Activated naive CD4-positive, alpha-beta T cell treated with anti-CD3 and anti-CD28 coated beads, Interleukin-2, amount 50 U/mL, for 72 hours (primary cell): ENCODE data around the gene CLPTM1. TPM values are rescaled to one million over a fixed set of nuclear protein-coding genes. Genes with fewer than 3 reads are reported as not detected.
"Not testable (repeated sequence)": the region's sequence is repeated elsewhere in the genome, so short reads cannot be mapped to it uniquely, and the experiment has no call there.

Experiments used
- ATAC-seq, 2 donors: fragments of 150-1000 bp; cut with Tn5 transposase; 2 replicates each; pipeline ENCODE4 v1.10.0; 2021; ENCODE audit warnings: mild to moderate bottlenecking in 2 of 2, moderate library complexity in 2 of 2
- DNase-seq, 2 donors: peaks; one replicate each; pipeline ENCODE4 v3.0.0; 2021 to 2022; ENCODE audit warnings: low spot score in 2 of 2
- H3K27ac Mint-ChIP-seq, 2 donors: one replicate each; pipeline ENCODE4 v1.8.0; 2022; ENCODE audit warnings: mild to moderate bottlenecking in 2 of 2, mixed read lengths in 2 of 2
- H3K36me3 Mint-ChIP-seq, 2 donors: one replicate each; pipeline ENCODE4 v1.8.0; 2022; ENCODE audit warnings: mixed read lengths in 2 of 2
- H3K9me3 Mint-ChIP-seq, 2 donors: one replicate each; pipeline ENCODE4 v1.8.0; 2022; ENCODE audit warnings: mixed read lengths in 2 of 2
- total RNA-seq, 2 donors: library from RNA; stranded (reverse); gene quantifications; one replicate each; pipeline ENCODE4 v1.2.3, GENCODE V29; 2022

Gene CLPTM1
- total RNA-seq, 2 donors from 2014 or later = 54.0 to 58.5 TPM

DNA sequence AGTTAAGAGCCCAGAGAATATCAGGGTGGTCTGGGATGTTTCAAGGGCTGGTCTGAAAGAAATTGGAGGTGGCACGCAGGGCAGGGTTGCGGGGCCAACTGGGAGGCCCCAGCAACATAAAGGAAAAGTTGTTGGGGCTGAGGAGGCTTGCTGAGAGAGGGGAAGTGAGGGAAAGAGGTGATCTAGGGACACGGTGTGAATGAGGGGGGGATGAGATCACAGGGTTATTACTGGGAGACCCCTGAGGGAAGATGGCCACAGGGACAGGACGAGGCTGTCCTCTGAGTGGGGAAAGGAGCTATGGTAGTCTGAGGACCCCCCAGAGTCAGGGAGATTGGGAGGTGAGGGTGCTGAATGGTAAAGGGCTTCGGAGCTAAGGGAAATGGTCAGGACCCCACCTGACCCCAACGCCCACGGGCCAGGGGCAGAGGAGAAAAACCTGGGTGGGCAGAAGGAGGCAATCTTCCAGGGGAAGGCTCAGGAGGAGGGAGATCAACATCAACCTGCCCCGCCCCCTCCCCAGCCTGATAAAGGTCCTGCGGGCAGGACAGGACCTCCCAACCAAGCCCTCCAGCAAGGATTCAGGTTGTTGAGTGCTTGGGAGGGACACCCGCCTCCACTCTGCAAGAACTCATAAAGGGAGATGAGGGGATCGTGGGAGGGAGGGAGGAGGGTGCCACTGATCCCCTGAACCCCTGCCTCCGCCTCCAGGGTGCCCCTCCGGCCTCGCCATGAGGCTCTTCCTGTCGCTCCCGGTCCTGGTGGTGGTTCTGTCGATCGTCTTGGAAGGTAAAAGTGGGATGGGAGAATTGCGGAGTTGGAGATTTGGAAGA lies 28.7 kb upstream of the CLPTM1 start:
- ATAC-seq = peak in 1 of 2 donors; percentile 22
- H3K27ac Mint-ChIP-seq = peak overlapping the region in 1 of 2 donors; percentile 29

DNA sequence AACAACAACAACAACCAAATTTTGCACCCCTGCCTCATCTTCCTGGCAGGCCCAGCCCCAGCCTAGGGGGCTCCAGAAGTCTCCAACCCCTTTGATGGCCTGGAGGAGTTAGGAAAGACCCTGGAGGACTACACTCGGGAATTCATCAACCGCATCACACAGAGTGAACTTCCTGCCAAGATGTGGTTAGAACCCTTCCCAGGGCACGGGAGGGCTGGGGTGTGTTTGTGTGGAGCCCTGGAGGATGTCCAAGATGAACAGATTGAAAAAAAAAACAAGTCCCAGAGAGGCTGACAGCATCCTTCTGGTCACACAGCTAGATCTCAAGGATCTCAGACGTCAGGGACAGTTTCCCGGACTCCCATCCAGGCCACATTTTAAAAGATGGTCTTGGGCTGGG lies 27.4 kb upstream of the CLPTM1 start:
- Mint-ChIP-seq H3K9me3 (no peaks in the 10 kb centered on the region), H3K36me3 (no peaks in the 10 kb centered on the region), H3K27ac (no peak overlapping the region)
- ATAC-seq = no peak
- no peak for DNase-seq

More for the DNA sequence above, 28.7 kb upstream of the CLPTM1 start:
- not testable (repeated sequence) for H3K36me3 Mint-ChIP-seq, H3K9me3 Mint-ChIP-seq, DNase-seq

DNA sequence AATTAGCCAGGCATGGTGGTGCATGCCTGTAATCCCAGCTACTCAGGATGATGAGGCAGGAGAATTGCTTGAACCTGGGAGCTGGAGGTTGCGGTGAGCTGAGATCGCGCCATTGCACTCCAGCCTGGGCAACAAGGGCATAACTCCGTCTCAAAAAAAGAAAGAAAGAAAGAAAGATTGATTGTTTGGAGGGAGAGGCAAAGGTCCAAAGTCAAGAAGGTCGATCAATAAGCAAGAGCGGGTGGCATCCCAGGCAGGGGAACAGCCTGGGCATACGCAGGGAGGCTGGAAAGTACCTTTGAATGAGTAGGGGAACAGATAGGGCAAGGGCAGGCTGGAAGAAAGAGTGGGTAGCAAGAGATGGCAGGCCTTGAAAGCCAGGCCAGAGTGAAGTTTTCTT lies 25.1 kb upstream of the CLPTM1 start:
- no peak for ATAC-seq

DNA sequence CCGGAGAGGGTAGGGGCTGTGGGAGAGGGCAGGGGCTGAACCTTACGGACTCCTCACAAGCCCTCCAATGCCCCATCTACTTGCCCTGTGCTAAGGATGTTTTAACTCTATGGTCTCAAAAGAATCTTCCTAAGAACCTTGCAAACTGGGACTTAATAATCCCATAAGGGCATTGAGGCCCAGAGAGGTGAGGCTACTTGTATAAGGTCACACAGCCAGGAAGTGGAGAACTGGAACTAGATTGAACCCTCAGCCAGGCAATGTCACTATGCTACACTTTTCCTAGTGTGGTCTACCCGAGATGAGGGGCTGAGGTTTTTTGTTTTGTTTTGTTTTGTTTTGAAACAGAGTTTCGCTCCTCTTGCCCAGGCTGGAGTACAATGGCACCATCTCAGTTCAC lies 23.6 kb upstream of the CLPTM1 start:
- Mint-ChIP-seq H3K9me3 (no peaks in the 10 kb centered on the region), H3K27ac (no peak overlapping the region), H3K36me3 (no peaks in the 10 kb centered on the region)
- ATAC-seq (no peak), DNase-seq (no peak)

More for the DNA sequence above, 25.1 kb upstream of the CLPTM1 start:
- Mint-ChIP-seq H3K9me3 (no peaks in the 10 kb centered on the region), H3K36me3 (no peaks in the 10 kb centered on the region), H3K27ac (no peak overlapping the region)
- no peak for DNase-seq

DNA sequence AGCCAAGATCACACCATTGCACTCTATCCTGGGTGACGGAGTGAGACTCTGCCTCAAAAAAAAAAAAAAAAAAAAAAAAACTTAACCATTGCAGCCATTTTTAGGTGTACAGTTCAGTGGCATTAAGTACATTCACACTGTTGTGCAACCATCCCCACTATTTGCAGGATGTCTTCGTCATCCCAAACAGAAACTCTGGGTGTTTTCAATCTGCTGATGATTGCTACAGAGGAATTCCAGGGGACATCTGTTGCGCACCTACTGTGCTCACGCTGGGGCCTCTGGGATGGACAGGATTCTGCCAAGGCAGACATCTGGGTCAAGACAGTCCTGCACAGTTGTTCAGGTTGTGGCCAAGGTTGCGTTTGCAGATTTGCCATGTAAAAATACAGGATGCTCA lies 15.5 kb upstream of the CLPTM1 start:
- H3K27ac Mint-ChIP-seq = no peak overlapping the region
- ATAC-seq = no peak
- H3K36me3 Mint-ChIP-seq = no peaks in the 10 kb centered on the region
- DNase-seq = no peak
- H3K9me3 Mint-ChIP-seq = no peaks in the 10 kb centered on the region

GRCh38 chr19:44942067-44942571 lies 13.1 kb upstream of the CLPTM1 start, which contains the start of gene APOC4:
Gene APOC4 (plus strand): TSS chr19:44942237. CDS start chr19:44942278, 41 bp downstream.
- ATAC-seq = no peak

GRCh38 chr19:44943801-44944249 lies 11.4 kb upstream of the CLPTM1 start:
- H3K9me3 Mint-ChIP-seq = no peaks in the 10 kb centered on the region
- no peak for ATAC-seq
- peak overlapping the region; percentile 51 to 93 for H3K27ac Mint-ChIP-seq
- H3K36me3 Mint-ChIP-seq = no peaks in the 10 kb centered on the region
- no peak for DNase-seq

More at GRCh38 chr19:44942067-44942571, 13.1 kb upstream of the CLPTM1 start, which contains the start of gene APOC4:
- DNase-seq = no peak
- H3K27ac Mint-ChIP-seq = no peak within 1 kb of the TSS
- no peaks in the 10 kb centered on the region for H3K9me3 Mint-ChIP-seq
- no peaks in the 10 kb centered on the region for H3K36me3 Mint-ChIP-seq

- no peaks in the 10 kb centered on the region for H3K36me3 Mint-ChIP-seq
- no peak for ATAC-seq
- DNase-seq = no peak
- H3K9me3 Mint-ChIP-seq = no peaks in the 10 kb centered on the region
- peak overlapping the region in 1 of 2 donors; percentile 50 for H3K27ac Mint-ChIP-seq
Observed at GRCh38 chr19:44947041-44947581, 8.1 kb upstream of the CLPTM1 start.

DNA sequence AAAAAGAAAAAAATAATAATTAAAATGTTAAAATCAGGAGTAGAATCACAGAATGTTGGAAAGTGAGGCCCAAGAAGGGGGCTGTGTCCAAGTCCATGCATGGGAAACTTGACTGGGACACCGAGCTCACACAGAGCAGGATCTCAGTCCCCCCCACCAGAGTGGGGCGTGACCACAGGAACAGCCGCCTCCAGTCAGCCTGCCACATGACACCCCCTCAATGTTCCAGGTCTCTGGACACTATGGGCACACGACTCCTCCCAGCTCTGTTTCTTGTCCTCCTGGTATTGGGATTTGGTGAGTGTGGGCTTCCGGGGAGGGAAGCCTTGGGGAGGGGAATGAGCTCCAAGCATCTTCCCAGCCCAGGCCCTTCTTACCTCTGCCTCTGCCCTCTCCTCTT lies 6.9 kb upstream of the CLPTM1 start:
- no peak for ATAC-seq
- no peak for DNase-seq
- no peaks in the 10 kb centered on the region for H3K9me3 Mint-ChIP-seq
- no peak overlapping the region for H3K27ac Mint-ChIP-seq
- H3K36me3 Mint-ChIP-seq = no peaks in the 10 kb centered on the region

DNA sequence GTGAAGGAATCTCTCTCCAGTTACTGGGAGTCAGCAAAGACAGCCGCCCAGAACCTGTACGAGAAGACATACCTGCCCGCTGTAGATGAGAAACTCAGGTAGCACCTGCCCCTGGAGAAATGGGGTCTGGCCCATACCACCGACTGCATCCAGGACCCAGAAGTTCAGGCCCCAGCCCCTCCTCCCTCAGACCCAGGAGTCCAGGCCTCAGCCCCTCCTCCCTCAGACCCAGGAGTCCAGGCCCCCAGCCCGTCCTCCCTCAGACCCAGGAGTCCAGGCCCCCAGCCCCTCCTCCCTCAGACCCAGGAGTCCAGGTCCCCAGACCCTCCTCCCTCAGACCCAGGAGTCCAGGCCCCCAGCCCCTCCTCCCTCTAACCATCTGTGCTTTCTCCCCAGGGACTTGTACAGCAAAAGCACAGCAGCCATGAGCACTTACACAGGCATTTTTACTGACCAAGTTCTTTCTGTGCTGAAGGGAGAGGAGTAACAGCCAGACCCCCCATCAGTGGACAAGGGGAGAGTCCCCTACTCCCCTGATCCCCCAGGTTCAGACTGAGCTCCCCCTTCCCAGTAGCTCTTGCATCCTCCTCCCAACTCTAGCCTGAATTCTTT lies 6.3 kb upstream of the CLPTM1 start:
- no peak overlapping the region for H3K27ac Mint-ChIP-seq
- ATAC-seq (no peak), DNase-seq (no peak)
- peaks cover 0 to 4% of the 10 kb centered on the region in 2 donors for H3K36me3 Mint-ChIP-seq
- no peaks in the 10 kb centered on the region for H3K9me3 Mint-ChIP-seq

- no peak for ATAC-seq
- peaks cover 0 to 4% of the 10 kb centered on the region in 2 donors for H3K36me3 Mint-ChIP-seq
- no peak overlapping the region for H3K27ac Mint-ChIP-seq
- no peaks in the 10 kb centered on the region for H3K9me3 Mint-ChIP-seq
- no peak for DNase-seq
Observed at GRCh38 chr19:44949550-44949949, 5.6 kb upstream of the CLPTM1 start.

- peak in 1 of 2 donors; percentile 12 for ATAC-seq
- Mint-ChIP-seq H3K27ac (peak overlapping the region in 1 of 2 donors; percentile 15), H3K9me3 (no peaks in the 10 kb centered on the region), H3K36me3 (peaks cover 4 to 7% of the 10 kb centered on the region in 2 donors)
- DNase-seq = peak in 1 of 2 donors; percentile 72
Observed at GRCh38 chr19:44951179-44952159, 3.7 kb upstream of the CLPTM1 start.

DNA sequence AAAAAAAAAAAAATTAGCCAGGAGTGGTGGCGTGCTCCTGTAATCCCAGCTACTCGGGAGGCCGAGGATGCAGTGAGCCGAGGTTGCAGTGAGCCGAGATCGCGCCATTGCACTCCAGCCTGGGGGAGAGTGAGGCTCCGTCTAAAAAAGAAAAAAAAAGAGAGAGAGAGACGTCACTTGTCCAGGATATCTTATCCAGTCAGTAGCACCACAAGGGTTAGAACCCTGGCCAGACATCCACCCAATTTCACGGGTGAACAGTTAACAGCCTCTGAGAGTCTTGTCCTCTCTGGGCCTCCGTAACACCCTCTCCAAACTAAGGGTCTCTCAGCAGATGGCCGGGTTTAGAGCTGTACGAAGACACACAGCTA lies 917 bp upstream of the CLPTM1 start:
- peak overlapping the region; percentile 93 to 99 for H3K27ac Mint-ChIP-seq
- H3K9me3 Mint-ChIP-seq = no peaks in the 10 kb centered on the region
- DNase-seq (no peak), ATAC-seq (no peak)
- H3K36me3 Mint-ChIP-seq = peaks cover 4 to 7% of the 10 kb centered on the region in 2 donors

DNA sequence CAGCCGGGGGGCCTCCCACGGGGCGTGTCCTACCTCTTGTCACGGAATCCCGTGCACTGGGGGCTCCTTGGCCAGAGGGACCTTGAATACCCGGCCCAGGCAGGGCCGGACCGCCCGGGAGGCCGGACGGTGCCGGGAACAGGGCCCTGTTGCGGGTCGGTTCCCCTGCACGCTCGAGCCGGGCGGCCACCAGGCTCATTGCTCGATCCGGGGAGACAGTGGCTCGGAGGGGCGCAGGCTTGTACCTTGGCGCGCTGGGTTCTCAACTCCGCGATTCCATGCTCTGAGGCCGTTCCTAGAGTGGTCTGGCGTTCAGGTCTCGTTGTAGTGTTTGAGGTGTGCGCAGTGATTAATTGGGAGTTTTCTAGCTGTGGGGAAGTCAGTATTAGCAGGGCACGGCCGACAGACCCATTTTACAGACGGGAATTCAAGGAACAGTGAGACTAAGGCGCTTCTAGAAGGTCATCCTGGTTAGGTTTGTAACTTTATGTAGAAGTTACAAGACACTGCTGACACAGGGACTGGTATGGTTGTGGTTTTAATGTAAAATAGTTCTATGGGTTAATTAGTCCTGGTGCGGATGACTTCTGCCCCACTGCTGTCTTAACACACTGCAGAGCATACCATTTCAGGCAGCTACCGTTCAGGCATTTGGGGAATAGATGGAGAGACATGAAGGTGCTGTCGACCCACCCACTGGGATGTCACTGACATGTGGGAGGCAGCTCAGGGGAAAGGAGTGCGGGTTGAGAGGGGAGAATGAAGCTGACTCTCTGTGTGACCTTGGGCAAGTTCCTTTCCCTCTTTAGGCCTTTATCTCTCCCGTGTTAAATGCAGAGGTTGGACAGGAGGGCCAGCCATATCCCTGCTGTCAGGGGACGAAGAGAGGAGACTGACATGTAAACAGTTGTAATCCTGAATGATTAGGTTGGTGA lies 592 bp downstream of the CLPTM1 start:
- peak in 1 of 2 donors; percentile 9 for ATAC-seq

GRCh38 chr19:44957526-44957925 lies 2.3 kb downstream of the CLPTM1 start:
- DNase-seq (no peak), ATAC-seq (no peak)
- Mint-ChIP-seq H3K36me3 (peaks cover 4 to 7% of the 10 kb centered on the region in 2 donors), H3K9me3 (no peaks in the 10 kb centered on the region), H3K27ac (peak overlapping the region; percentile 79 to 93)

More for the DNA sequence above, 592 bp downstream of the CLPTM1 start:
- Mint-ChIP-seq H3K9me3 (no peaks in the 10 kb centered on the region), H3K36me3 (peaks cover 4 to 7% of the 10 kb centered on the region in 2 donors), H3K27ac (peak overlapping the region; percentile 93 to 97)
- DNase-seq = no peak
